Measurements from ENCODE around the gene CNGB1. TPM values are rescaled to one million over a fixed set of nuclear protein-coding genes. Genes with fewer than 3 reads are reported as not detected.
"Not testable (repeated sequence)": the region's sequence is repeated elsewhere in the genome, so short reads cannot be mapped to it uniquely, and the experiment has no call there.

The CNGB1 gene
- total RNA-seq, 1 donor from 2014 or later: not detected

- Histone ChIP-seq H3K4me1 (ENCODE audit: control insufficient read depth in 3 of 3, insufficient read depth in 3 of 3, low read length in 3 of 3) (no peaks in the 10 kb centered on the region), H3K36me3 (ENCODE audit: control insufficient read depth in 3 of 3, insufficient read depth in 3 of 3, low read length in 3 of 3) (no peaks in the 10 kb centered on the region), H3K9ac (ENCODE audit: low read depth in 1 of 3, low read length in 3 of 3) (no peak overlapping the region), H3K4me3 (ENCODE audit: low read length in 3 of 3) (no peak overlapping the region), H3K9me3 (ENCODE audit: control insufficient read depth in 3 of 3, low read length in 3 of 3) (no peaks in the 10 kb centered on the region), H3K27me3 (ENCODE audit: control insufficient read depth in 3 of 3, insufficient read depth in 3 of 3, low read length in 3 of 3) (peaks cover 24 to 32% (median 30%) of the 10 kb centered on the region in 3 donors), H3K27ac (ENCODE audit: low read depth, low read length) (no peak overlapping the region)
These were observed 70.0 kb downstream of the CNGB1 start for GRCh38 chr16:57900796-57901479.

- no peaks in the 10 kb centered on the region for H3K36me3 ChIP-seq (ENCODE audit: control insufficient read depth in 3 of 3, insufficient read depth in 3 of 3, low read length in 3 of 3)
- no peak overlapping the region for H3K4me3 ChIP-seq (ENCODE audit: low read length in 3 of 3)
- no peaks in the 10 kb centered on the region for H3K4me1 ChIP-seq (ENCODE audit: control insufficient read depth in 3 of 3, insufficient read depth in 3 of 3, low read length in 3 of 3)
- no peaks in the 10 kb centered on the region for H3K9me3 ChIP-seq (ENCODE audit: control insufficient read depth in 3 of 3, low read length in 3 of 3)
- no peak overlapping the region for H3K9ac ChIP-seq (ENCODE audit: low read depth in 1 of 3, low read length in 3 of 3)
- no peak overlapping the region for H3K27ac ChIP-seq (ENCODE audit: low read depth, low read length)
- H3K27me3 ChIP-seq (ENCODE audit: control insufficient read depth in 3 of 3, insufficient read depth in 3 of 3, low read length in 3 of 3): peaks cover 21 to 30% (median 28%) of the 10 kb centered on the region in 3 donors
These were observed 70.9 kb downstream of the CNGB1 start for GRCh38 chr16:57899771-57900661.

DNA sequence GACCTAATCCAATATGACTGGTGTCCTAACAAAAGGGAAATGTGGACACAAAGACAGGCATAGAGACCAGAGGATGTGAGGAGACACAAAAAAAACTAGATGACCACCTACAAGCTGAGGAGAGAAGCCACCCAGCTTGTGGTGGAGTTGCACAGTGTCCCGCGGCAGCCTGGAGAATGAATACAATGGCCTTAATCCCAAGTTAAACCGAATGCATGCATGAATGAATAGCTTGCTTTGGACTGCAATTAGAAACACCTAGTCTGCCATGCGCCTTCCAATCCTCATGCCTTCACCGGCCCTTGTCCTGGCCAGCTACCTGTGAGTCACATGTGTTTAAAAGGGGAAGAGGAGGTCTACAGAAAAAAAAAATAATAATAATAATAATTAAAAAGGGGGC lies 72.0 kb downstream of the CNGB1 start:
- H3K27me3 ChIP-seq (ENCODE audit: control insufficient read depth in 3 of 3, insufficient read depth in 3 of 3, low read length in 3 of 3): peaks cover 15 to 22% (median 20%) of the 10 kb centered on the region in 3 donors
- no peak overlapping the region for H3K9ac ChIP-seq (ENCODE audit: low read depth in 1 of 3, low read length in 3 of 3)
- no peak overlapping the region for H3K4me3 ChIP-seq (ENCODE audit: low read length in 3 of 3)
- H3K9me3 ChIP-seq (ENCODE audit: control insufficient read depth in 3 of 3, low read length in 3 of 3): no peaks in the 10 kb centered on the region
- no peak overlapping the region for H3K27ac ChIP-seq (ENCODE audit: low read depth, low read length)
- no peaks in the 10 kb centered on the region for H3K4me1 ChIP-seq (ENCODE audit: control insufficient read depth in 3 of 3, insufficient read depth in 3 of 3, low read length in 3 of 3)
- H3K36me3 ChIP-seq (ENCODE audit: control insufficient read depth in 3 of 3, insufficient read depth in 3 of 3, low read length in 3 of 3): no peaks in the 10 kb centered on the region

- peaks cover 10 to 15% (median 12%) of the 10 kb centered on the region in 3 donors for H3K27me3 ChIP-seq (ENCODE audit: control insufficient read depth in 3 of 3, insufficient read depth in 3 of 3, low read length in 3 of 3)
- H3K4me1 ChIP-seq (ENCODE audit: control insufficient read depth in 3 of 3, insufficient read depth in 3 of 3, low read length in 3 of 3): no peaks in the 10 kb centered on the region
- H3K9ac ChIP-seq (ENCODE audit: low read depth in 1 of 3, low read length in 3 of 3): no peak overlapping the region
- H3K36me3 ChIP-seq (ENCODE audit: control insufficient read depth in 3 of 3, insufficient read depth in 3 of 3, low read length in 3 of 3): no peaks in the 10 kb centered on the region
- no peaks in the 10 kb centered on the region for H3K9me3 ChIP-seq (ENCODE audit: control insufficient read depth in 3 of 3, low read length in 3 of 3)
- no peak overlapping the region for H3K27ac ChIP-seq (ENCODE audit: low read depth, low read length)
- no peak overlapping the region for H3K4me3 ChIP-seq (ENCODE audit: low read length in 3 of 3)
These were observed 72.9 kb downstream of the CNGB1 start for GRCh38 chr16:57897996-57898395.

DNA sequence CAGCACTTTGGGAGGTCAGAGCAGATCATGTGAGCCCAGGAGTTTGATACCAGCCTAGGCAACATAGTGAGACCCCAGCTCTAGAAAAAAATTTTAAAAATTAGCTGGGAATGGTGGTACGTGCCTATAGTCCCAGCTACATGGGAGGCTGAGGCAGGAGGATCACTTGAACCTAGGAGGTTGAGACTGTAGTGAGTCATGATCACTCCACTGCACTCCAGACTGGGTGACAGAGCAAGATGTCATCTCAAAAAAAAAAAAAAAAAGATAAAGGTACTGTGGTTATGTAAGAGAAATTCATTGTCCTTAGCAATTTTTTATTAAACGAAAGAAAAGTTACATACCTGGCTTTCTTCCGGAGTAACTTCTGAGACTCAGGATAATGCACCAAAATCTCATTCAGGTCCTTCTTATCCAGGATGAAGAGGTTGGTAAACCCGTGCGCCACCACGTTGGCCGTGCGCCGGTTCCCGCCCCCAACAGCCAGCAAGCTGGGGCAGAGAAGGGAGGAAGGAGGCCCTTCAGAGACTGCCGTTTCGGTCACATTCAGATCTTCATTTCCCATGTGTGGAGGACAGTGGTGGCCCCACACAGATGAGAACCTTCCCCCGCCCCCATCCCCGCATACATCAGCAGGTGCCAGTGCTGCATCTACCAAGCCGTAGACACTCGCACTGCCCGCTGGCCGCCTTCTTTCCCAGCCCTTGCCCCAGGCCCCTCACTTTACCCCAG lies 73.7 kb downstream of the CNGB1 start:
- Histone ChIP-seq H3K9ac (ENCODE audit: low read depth in 1 of 3, low read length in 3 of 3) (no peak overlapping the region), H3K27me3 (ENCODE audit: control insufficient read depth in 3 of 3, insufficient read depth in 3 of 3, low read length in 3 of 3) (peaks cover 10 to 18% (median 14%) of the 10 kb centered on the region in 3 donors), H3K4me3 (ENCODE audit: low read length in 3 of 3) (no peak overlapping the region), H3K4me1 (ENCODE audit: control insufficient read depth in 3 of 3, insufficient read depth in 3 of 3, low read length in 3 of 3) (no peaks in the 10 kb centered on the region), H3K9me3 (ENCODE audit: control insufficient read depth in 3 of 3, low read length in 3 of 3) (no peaks in the 10 kb centered on the region), H3K27ac (ENCODE audit: low read depth, low read length) (no peak overlapping the region), H3K36me3 (ENCODE audit: control insufficient read depth in 3 of 3, insufficient read depth in 3 of 3, low read length in 3 of 3) (no peaks in the 10 kb centered on the region)

- H3K4me3 ChIP-seq (ENCODE audit: low read length in 3 of 3); H3K27ac ChIP-seq (ENCODE audit: low read depth, low read length); H3K4me1 ChIP-seq (ENCODE audit: control insufficient read depth in 3 of 3, insufficient read depth in 3 of 3, low read length in 3 of 3): not testable (repeated sequence)
These were observed 75.8 kb downstream of the CNGB1 start for GRCh38 chr16:57895081-57895547.

GRCh38 chr16:57894390-57895080 lies 76.4 kb downstream of the CNGB1 start:
- Histone ChIP-seq H3K4me3 (ENCODE audit: low read length in 3 of 3) (no peak overlapping the region), H3K27ac (ENCODE audit: low read depth, low read length) (peak overlapping the region; percentile 42), H3K4me1 (ENCODE audit: control insufficient read depth in 3 of 3, insufficient read depth in 3 of 3, low read length in 3 of 3) (peaks cover 2 to 5% (median 4%) of the 10 kb centered on the region in 3 donors), H3K36me3 (ENCODE audit: control insufficient read depth in 3 of 3, insufficient read depth in 3 of 3, low read length in 3 of 3) (no peaks in the 10 kb centered on the region), H3K9ac (ENCODE audit: low read depth in 1 of 3, low read length in 3 of 3) (no peak overlapping the region), H3K27me3 (ENCODE audit: control insufficient read depth in 3 of 3, insufficient read depth in 3 of 3, low read length in 3 of 3) (peaks cover 0 to 7% (median 2%) of the 10 kb centered on the region in 3 donors), H3K9me3 (ENCODE audit: control insufficient read depth in 3 of 3, low read length in 3 of 3) (no peaks in the 10 kb centered on the region)

More at GRCh38 chr16:57895081-57895547, 75.8 kb downstream of the CNGB1 start:
- H3K27me3 ChIP-seq (ENCODE audit: control insufficient read depth in 3 of 3, insufficient read depth in 3 of 3, low read length in 3 of 3): peaks cover 0 to 10% (median 2%) of the 10 kb centered on the region in 3 donors
- H3K9ac ChIP-seq (ENCODE audit: low read depth in 1 of 3, low read length in 3 of 3); H3K36me3 ChIP-seq (ENCODE audit: control insufficient read depth in 3 of 3, insufficient read depth in 3 of 3, low read length in 3 of 3); H3K9me3 ChIP-seq (ENCODE audit: control insufficient read depth in 3 of 3, low read length in 3 of 3): not testable (repeated sequence)

DNA sequence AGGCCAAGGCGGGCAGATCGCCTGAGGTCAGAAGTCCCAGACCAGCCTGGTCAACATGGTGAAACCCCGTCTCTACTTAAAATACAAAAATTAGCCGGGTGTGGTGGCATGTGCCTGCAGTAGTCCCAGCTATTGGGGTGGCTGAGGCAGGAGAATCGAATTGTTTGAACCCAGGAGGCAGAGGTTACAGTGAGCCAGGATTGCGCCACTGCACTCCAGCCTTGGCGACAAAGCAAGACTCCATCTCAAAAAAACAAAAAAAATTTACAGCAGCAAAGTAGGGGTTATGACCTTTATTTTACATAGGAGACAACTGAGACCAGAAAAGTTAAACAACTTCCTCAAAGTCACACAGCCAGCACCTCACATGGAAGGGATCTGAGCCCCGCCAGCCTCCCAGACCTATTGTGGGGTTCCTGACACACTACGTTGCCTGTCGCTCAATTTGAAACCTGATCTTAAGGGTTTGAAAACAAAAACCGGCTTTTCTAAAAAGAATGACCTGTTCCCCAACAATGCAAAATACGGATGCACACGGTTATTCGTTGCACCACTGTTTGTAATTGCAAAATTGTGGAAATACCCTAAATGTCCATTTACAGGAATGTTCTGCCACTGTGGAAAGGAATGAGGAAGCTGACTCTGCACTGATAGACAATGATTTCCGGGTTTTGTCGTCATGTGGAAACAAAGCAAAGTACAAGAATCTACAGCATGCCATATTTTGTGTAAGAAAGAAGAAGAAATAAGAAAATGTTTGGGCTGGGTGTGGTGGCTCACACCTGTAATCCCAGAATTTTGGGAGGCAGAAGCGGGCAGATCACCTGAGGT lies 77.2 kb downstream of the CNGB1 start:
- no peak overlapping the region for H3K4me3 ChIP-seq (ENCODE audit: low read length in 3 of 3)
- peaks cover 2 to 5% (median 4%) of the 10 kb centered on the region in 3 donors for H3K4me1 ChIP-seq (ENCODE audit: control insufficient read depth in 3 of 3, insufficient read depth in 3 of 3, low read length in 3 of 3)
- peak overlapping the region; percentile 52 for H3K27ac ChIP-seq (ENCODE audit: low read depth, low read length)
- peaks cover 0 to 8% (median 2%) of the 10 kb centered on the region in 3 donors for H3K27me3 ChIP-seq (ENCODE audit: control insufficient read depth in 3 of 3, insufficient read depth in 3 of 3, low read length in 3 of 3)
- H3K9ac ChIP-seq (ENCODE audit: low read depth in 1 of 3, low read length in 3 of 3): no peak overlapping the region
- no peaks in the 10 kb centered on the region for H3K36me3 ChIP-seq (ENCODE audit: control insufficient read depth in 3 of 3, insufficient read depth in 3 of 3, low read length in 3 of 3)
- no peaks in the 10 kb centered on the region for H3K9me3 ChIP-seq (ENCODE audit: control insufficient read depth in 3 of 3, low read length in 3 of 3)

DNA sequence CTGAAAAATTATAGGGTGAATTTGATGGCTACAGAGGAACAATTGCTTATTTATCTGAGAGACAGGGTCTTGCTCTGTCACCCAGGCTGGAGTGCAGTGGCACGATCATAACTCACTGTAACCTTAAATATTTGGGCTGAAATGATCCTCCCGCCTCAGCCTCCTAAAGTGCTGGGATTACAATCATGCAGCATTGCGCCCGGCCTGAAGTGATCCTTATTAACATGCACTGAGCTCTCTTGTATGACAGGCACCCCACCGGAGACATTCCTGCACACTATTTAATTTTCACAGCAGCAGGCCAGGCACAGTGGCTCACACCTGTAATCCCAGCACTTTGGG lies 77.7 kb downstream of the CNGB1 start:
- no peak overlapping the region for H3K9ac ChIP-seq (ENCODE audit: low read depth in 1 of 3, low read length in 3 of 3)
- H3K4me1 ChIP-seq (ENCODE audit: control insufficient read depth in 3 of 3, insufficient read depth in 3 of 3, low read length in 3 of 3): peaks cover 2 to 5% (median 4%) of the 10 kb centered on the region in 3 donors
- peak overlapping the region; percentile 52 for H3K27ac ChIP-seq (ENCODE audit: low read depth, low read length)
- no peak overlapping the region for H3K4me3 ChIP-seq (ENCODE audit: low read length in 3 of 3)
- H3K9me3 ChIP-seq (ENCODE audit: control insufficient read depth in 3 of 3, low read length in 3 of 3): no peaks in the 10 kb centered on the region
- peaks cover 2 to 9% (median 2%) of the 10 kb centered on the region in 3 donors for H3K27me3 ChIP-seq (ENCODE audit: control insufficient read depth in 3 of 3, insufficient read depth in 3 of 3, low read length in 3 of 3)
- H3K36me3 ChIP-seq (ENCODE audit: control insufficient read depth in 3 of 3, insufficient read depth in 3 of 3, low read length in 3 of 3): no peaks in the 10 kb centered on the region

Data from skeletal muscle tissue (tissue), 4 donors.